Small intestine (tissue), 16 donors: ENCODE results near the gene IMPG2. TPM values are rescaled to one million over a fixed set of nuclear protein-coding genes. Genes with fewer than 3 reads are reported as not detected.

Experiments
- DNase-seq, 2 donors: peaks; one replicate each; pipeline versions ENCODE4 v3.0.0 to v3.0.0-alpha.2; 2013
- FAIRE-seq: peaks from 2 replicates; lab custom pipeline; 2012; peaks lifted over from hg19 to GRCh38; lab: Jason Lieb, UNC
- H3K27ac ChIP-seq, 3 donors: one replicate each; pipeline ENCODE4 v1.5.1; 2013; ENCODE audit warnings: low read length in 2 of 3, mild to moderate bottlenecking in 2 of 3, control low read depth in 1 of 3, inconsistent platforms in 1 of 3, low read depth in 1 of 3, moderate library complexity in 1 of 3
- H3K27me3 ChIP-seq, 3 donors: one replicate each; pipeline ENCODE4 v1.6.1; 2013; ENCODE audit warnings: low read length in 3 of 3, inconsistent platforms in 1 of 3; ENCODE audit not compliant: control insufficient read depth in 3 of 3, insufficient read depth in 3 of 3
- H3K36me3 ChIP-seq, 3 donors: one replicate each; pipeline ENCODE4 v1.6.1; 2013; ENCODE audit warnings: low read length in 3 of 3, inconsistent platforms in 1 of 3, low read depth in 1 of 3, mild to moderate bottlenecking in 1 of 3, moderate library complexity in 1 of 3; ENCODE audit not compliant: control insufficient read depth in 3 of 3, insufficient read depth in 2 of 3
- H3K4me1 ChIP-seq, 3 donors: one replicate each; pipeline ENCODE4 v1.6.1; 2013; ENCODE audit warnings: low read length in 2 of 3, inconsistent platforms in 1 of 3, low read depth in 1 of 3, mild to moderate bottlenecking in 1 of 3, moderate library complexity in 1 of 3; ENCODE audit not compliant: control insufficient read depth in 3 of 3, insufficient read depth in 2 of 3
- H3K4me3 ChIP-seq, 3 donors: one replicate each; pipeline ENCODE4 v1.5.1; 2013; ENCODE audit warnings: low read length in 3 of 3, control low read depth in 1 of 3, inconsistent platforms in 1 of 3, low read depth in 1 of 3, mild to moderate bottlenecking in 1 of 3, moderate library complexity in 1 of 3
- H3K9me3 ChIP-seq, 2 donors: one replicate each; pipeline ENCODE4 v1.6.1; 2013; ENCODE audit warnings: low read depth in 1 of 2, low read length in 1 of 2; ENCODE audit not compliant: control insufficient read depth in 2 of 2, insufficient read depth in 1 of 2
- WGBS, 3 donors: extraction: QIAGEN DNeasy Blood & Tissue Kit; methylation state at CpG; one replicate each; pipeline ENCODE4 v1.1.7; 2013; 5-methylcytosine and 5-hydroxymethylcytosine counted together
- long read RNA-seq, 10 donors: transcript quantifications; one replicate each; lab custom pipeline, GENCODE V29; 2026
- polyA plus RNA-seq, 4 donors: library from polyadenylated mRNA; stranded (reverse) in 3 of 4; unstranded in 1 of 4; fragments of 200-250 nt in 3 of 4; fragments of 120-200 nt in 1 of 4; gene quantifications; one replicate each; pipeline versions ENCODE4 v1.2.1 to v1.2.3, GENCODE V29; 2013
- donor health status: healthy with polysubstance abuse.
- donor health status: control.
- donor health status: control.
- donor health status: Bipolar disorder and iron deficiency.
- donor health status: healthy.

Gene IMPG2
- polyA plus RNA-seq: under 1 TPM in 2 of 4 donors, not detected in 2; 0.04 to 0.66 TPM
- long read RNA-seq, donor 1: 0 reads
- long read RNA-seq, donor 2: 0 reads
- long read RNA-seq, donor 3: 0 reads
- long read RNA-seq, donor 4: 0 reads
- long read RNA-seq, donor 5: 0 reads
- long read RNA-seq, donor 6: 0 reads
- long read RNA-seq, donor 7: 0 reads
- long read RNA-seq, donor 8: 0 reads
- long read RNA-seq, donor 9: 0 reads
- long read RNA-seq, donor 10: 0 reads

DNA sequence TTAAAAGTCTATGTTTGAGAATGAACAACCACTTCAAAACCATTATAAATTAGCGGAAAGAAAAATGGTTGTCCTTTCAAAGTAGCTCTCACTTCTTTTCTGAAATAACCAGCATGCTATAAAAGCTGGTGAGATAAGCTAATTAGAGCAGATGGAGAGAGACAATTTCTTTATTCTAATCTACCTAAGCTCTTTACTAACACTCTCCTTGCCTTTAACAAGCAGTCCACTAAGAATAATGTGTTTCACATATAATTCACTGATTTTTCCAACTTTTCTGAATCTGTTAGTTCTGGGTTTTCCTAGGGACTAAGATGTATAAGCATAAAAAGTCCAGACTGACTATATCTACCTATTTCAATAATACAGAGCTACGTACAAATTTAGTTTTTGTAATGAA, at the start of gene IMPG2:
TSS of gene IMPG2 (minus strand) at position 101 of the 400 bp plus-strand sequence. CDS start 203 bp downstream, outside the sequence.
- Histone ChIP-seq H3K4me1 (no peaks in the 10 kb centered on the region), H3K4me3 (no peak within 1 kb of the TSS), H3K27ac (no peak within 1 kb of the TSS), H3K36me3 (peaks cover 0 to 2% (median 2%) of the 10 kb centered on the region in 3 donors), H3K27me3 (no peaks in the 10 kb centered on the region), H3K9me3 (no peaks in the 10 kb centered on the region)
- FAIRE-seq (no peak), DNase-seq (no peak)
- 95 to 98% (median 97%) methylated on average over 2 of the region's 2 CpGs for WGBS, 3 donors

DNA sequence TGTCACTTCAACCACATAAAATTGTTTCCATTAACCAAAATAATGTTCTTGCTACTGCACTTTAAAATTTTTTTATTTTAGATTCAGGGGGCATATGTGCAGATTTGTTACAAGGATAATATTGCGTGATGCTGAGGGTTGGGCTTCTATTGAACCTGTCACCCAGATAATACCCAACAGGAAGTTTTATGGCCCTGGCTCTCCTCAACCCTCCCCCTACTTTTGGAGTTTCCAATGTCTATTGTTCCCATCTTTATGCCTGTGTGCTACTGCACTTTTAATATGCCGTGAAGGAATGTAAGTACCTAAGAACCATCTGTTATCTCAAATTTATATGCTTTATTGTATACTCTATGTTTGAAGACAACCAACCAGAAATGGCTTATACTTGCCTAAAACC, 42.0 kb upstream of the IMPG2 start:
- Histone ChIP-seq H3K27ac (no peak overlapping the region), H3K4me1 (no peaks in the 10 kb centered on the region), H3K4me3 (no peak overlapping the region), H3K36me3 (peaks cover 1 to 8% (median 2%) of the 10 kb centered on the region in 3 donors), H3K27me3 (no peaks in the 10 kb centered on the region), H3K9me3 (peaks cover 0 to 3% of the 10 kb centered on the region in 2 donors)
- no peak for FAIRE-seq
- no peak for DNase-seq
- 83 to 98% (median 91%) methylated on average over 2 of the region's 2 CpGs for WGBS, 3 donors

DNA sequence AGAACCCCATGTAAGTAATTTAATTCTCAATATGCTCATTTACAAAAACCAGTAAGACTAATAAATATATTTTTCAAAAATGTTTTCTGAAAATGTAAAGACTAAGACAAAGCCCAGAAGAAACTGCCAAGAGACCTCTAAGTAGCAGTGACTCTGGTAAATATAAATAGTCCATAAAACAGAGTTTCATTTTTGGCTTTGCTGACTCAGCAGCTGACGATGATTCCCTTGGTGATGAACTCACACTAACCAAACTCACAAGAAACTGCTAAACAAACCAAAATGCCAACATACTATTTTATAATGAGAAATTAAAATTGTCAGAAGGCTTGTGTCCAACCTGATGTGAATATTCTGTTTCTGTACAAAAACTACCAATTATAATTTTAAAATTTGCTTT, 31.5 kb upstream of the IMPG2 start:
- H3K27me3 ChIP-seq: no peaks in the 10 kb centered on the region
- no peaks in the 10 kb centered on the region for H3K4me1 ChIP-seq
- 68 to 83% (median 80%) methylated on average over 1 of the region's 1 CpG for WGBS, 3 donors
- no peaks in the 10 kb centered on the region for H3K9me3 ChIP-seq
- FAIRE-seq (no peak), DNase-seq (no peak)
- peaks cover 0 to under 1% (median 0%) of the 10 kb centered on the region in 3 donors for H3K36me3 ChIP-seq
- no peak overlapping the region for H3K27ac ChIP-seq
- no peak overlapping the region for H3K4me3 ChIP-seq

DNA sequence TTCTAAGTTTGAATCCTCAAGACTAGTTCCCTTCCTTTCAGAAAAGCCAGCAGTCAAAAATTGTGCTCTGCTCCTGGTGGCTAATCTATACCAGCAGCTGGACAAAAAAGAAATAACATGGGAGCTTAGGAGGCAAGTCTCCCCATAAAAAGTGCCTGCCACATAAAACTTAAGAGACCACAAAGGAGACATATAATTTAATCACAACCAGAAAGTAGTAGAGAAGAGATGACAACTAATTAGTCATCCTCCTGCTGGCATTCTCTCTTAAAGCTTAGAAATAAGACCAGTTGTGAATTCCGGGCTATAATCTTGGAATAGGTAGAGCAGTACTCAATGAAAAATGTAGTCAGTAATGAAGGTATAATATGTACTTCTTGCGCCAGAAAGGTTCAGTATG, 20.2 kb upstream of the IMPG2 start:
- Histone ChIP-seq H3K36me3 (no peaks in the 10 kb centered on the region), H3K27me3 (no peaks in the 10 kb centered on the region), H3K9me3 (no peaks in the 10 kb centered on the region), H3K4me3 (no peak overlapping the region), H3K27ac (no peak overlapping the region), H3K4me1 (no peaks in the 10 kb centered on the region)
- no peak for DNase-seq
- FAIRE-seq: no peak
- 55 to 72% (median 67%) methylated on average over 2 of the region's 2 CpGs for WGBS, 3 donors

DNA sequence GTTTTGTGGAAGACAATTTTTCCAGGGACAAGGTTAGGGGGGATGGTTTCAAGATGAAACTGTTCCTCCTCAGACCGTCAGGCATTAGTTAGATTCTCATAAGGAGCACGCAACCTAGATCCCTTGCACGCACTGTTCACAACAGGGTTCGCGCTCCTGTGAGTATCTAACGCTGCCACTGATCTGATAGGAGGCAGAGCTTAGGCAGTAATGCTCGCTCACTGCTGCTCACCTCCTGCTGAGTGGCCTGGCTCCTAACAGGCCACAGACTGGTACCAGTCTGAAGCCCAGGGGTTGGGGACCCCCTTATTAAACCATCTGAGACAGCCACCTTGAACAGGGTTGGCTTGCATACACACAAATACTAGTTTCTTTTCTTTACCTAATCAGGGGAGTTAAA, 13.5 kb upstream of the IMPG2 start:
- no peaks in the 10 kb centered on the region for H3K9me3 ChIP-seq
- H3K4me1 ChIP-seq: no peaks in the 10 kb centered on the region
- DNase-seq: no peak
- peaks cover 0 to 7% (median 0%) of the 10 kb centered on the region in 3 donors for H3K36me3 ChIP-seq
- H3K27me3 ChIP-seq: no peaks in the 10 kb centered on the region
- H3K4me3 ChIP-seq: no peak overlapping the region
- 84 to 88% (median 85%) methylated on average over 7 of the region's 7 CpGs for WGBS, 3 donors
- H3K27ac ChIP-seq: no peak overlapping the region
- FAIRE-seq: no peak

DNA sequence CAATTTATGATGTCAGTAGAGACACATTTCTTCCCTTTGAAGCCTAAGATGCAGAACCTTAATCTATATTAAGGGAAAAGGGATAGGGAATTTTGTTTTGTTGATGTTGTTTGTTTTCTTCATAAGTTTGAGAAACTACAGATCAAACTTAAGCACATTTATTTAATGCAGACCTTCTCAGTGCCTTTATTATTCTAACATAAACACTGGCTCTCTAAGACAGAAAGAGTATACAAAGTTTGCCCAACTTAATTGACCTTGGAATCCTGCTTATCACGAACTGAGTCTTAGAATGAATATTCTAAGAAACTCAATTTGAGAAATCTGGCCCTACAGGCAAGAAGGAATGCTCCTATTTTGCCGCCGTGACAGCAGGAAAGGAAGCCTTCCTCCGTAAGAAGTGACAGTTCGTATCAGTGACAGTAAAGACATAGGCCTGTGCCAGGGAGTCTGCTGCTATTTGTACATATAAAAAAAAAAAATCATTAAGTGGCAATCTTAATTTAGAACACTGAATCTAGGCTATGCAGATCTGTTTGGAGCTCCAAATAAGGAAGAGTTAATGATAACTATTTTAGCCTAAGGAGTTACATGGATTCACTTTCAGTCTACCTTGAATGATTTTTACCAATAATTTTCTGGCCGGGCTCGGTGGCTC, 8.8 kb upstream of the IMPG2 start:
- no peak for FAIRE-seq
- no peaks in the 10 kb centered on the region for H3K9me3 ChIP-seq
- WGBS, 3 donors: 95 to 96% (median 96%) methylated on average over 7 of the region's 7 CpGs

DNA sequence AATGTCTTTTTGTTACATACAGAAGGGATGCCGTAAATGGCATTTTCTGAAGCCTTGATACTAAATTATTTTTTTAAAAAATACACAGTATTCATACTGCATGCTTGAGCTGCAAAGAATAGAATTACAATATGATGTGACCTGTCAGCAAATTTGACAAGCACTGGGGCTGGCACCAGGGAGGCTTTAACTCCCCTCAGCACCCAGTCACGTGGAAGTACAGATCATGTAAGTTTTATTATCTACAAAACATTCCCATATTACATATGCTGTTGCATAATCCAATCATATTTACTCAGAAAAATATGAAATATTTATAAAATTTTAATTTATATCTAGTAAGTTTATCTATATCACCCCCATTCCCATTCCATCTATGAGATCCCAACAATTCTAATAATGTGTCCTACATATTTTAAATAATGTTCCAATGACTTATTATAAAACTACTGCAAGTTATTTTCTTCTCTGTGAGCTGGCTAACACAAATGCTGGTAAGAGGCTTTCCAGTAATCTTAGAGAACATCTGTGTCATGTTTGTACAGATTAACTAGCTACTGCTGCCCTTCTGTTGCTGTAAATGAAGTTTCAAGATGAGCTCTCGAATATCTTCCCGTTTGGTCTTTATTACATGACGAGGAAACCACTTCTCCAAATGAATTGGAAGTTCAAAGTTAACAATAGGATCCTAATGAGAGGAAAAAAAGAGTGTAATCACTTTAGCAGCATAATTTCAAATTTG, 5.2 kb upstream of the IMPG2 start:
- H3K4me1 ChIP-seq: no peaks in the 10 kb centered on the region
- WGBS, 3 donors: 81 to 92% (median 91%) methylated on average over 5 of the region's 5 CpGs
- H3K27ac ChIP-seq: no peak overlapping the region
- peaks cover 0 to 4% (median 2%) of the 10 kb centered on the region in 3 donors for H3K36me3 ChIP-seq
- FAIRE-seq: no peak
- no peak overlapping the region for H3K4me3 ChIP-seq
- H3K9me3 ChIP-seq: no peaks in the 10 kb centered on the region
- no peak for DNase-seq
- no peaks in the 10 kb centered on the region for H3K27me3 ChIP-seq

More for the DNA sequence above, 8.8 kb upstream of the IMPG2 start:
- H3K27me3 ChIP-seq: no peaks in the 10 kb centered on the region
- no peak for DNase-seq
- H3K4me3 ChIP-seq: no peak overlapping the region
- no peak overlapping the region for H3K27ac ChIP-seq
- H3K36me3 ChIP-seq: peaks cover 0 to 9% (median 2%) of the 10 kb centered on the region in 3 donors
- H3K4me1 ChIP-seq: no peaks in the 10 kb centered on the region

DNA sequence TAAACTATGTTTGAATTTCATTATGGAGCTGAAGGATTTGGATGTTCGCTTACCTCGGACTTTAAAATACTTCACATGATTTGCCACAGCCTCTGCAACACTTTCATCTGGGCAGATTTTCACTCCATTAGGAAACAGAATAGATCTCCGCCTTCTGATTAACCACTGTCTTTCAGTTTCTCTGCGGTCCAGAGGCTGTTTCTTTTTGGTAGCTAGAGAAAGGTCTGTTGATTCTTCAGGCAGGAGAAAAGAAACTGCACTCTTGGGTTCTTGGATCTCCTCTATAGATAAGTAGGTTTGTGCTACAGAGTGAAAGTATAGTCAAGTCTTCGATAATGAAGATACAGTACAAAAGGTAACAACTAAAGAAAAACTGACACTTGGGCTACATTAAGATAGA, 844 bp downstream of the IMPG2 start:
- H3K27ac ChIP-seq: no peak overlapping the region
- 24 to 57% (median 46%) methylated on average over 5 of the region's 5 CpGs for WGBS, 3 donors
- FAIRE-seq: no peak

More for the DNA sequence above, 844 bp downstream of the IMPG2 start:
- Histone ChIP-seq H3K4me1 (no peaks in the 10 kb centered on the region), H3K9me3 (no peaks in the 10 kb centered on the region), H3K27me3 (no peaks in the 10 kb centered on the region), H3K4me3 (no peak overlapping the region), H3K36me3 (no peaks in the 10 kb centered on the region)
- peak; percentile 2 to 5 for DNase-seq
